Osteocyte (in vitro differentiated cells): ENCODE data around the gene IFNG. TPM values are rescaled to one million over a fixed set of nuclear protein-coding genes. Genes with fewer than 3 reads are reported as not detected.

Experiments
- DNase-seq: peaks from one replicate; pipeline ENCODE4 v3.0.0; 2021; ENCODE audit warnings: mixed read lengths; ENCODE audit not compliant: unreplicated experiment; ENCODE audit errors: extremely low spot score
- H3K27ac Mint-ChIP-seq: one replicate; pipeline ENCODE4 v1.8.0; 2021; ENCODE audit warnings: mild to moderate bottlenecking, mixed read lengths; ENCODE audit not compliant: unreplicated experiment
- H3K27me3 Mint-ChIP-seq: one replicate; pipeline ENCODE4 v1.8.0; 2021; ENCODE audit warnings: mixed read lengths; ENCODE audit not compliant: unreplicated experiment
- H3K36me3 Mint-ChIP-seq: one replicate; pipeline ENCODE4 v1.8.0; 2021; ENCODE audit warnings: mixed read lengths; ENCODE audit not compliant: unreplicated experiment
- H3K4me1 Mint-ChIP-seq: one replicate; pipeline ENCODE4 v1.8.0; 2021; ENCODE audit warnings: mixed read lengths; ENCODE audit not compliant: unreplicated experiment
- H3K4me3 Mint-ChIP-seq: one replicate; pipeline ENCODE4 v1.8.0; 2021; ENCODE audit warnings: mild to moderate bottlenecking, moderate library complexity, mixed read lengths; ENCODE audit not compliant: unreplicated experiment
- H3K9me3 Mint-ChIP-seq: one replicate; pipeline ENCODE4 v1.8.0; 2021; ENCODE audit warnings: mixed read lengths; ENCODE audit not compliant: unreplicated experiment
- CTCF ChIP-seq: fragments of 200-600 bp; sonication (generic); IDR thresholded peaks from 2 replicates; pipeline ENCODE4 v1.5.0; 2021; ENCODE audit warnings: antibody characterized with exemption, mild to moderate bottlenecking, moderate library complexity
- total RNA-seq: library from RNA; stranded (reverse); gene quantifications from 2 replicates; pipeline ENCODE4 v1.2.1, GENCODE V29; 2021

IFNG gene
- total RNA-seq, 1 donor from 2014 or later: not detected

- peaks cover 2% of the 10 kb centered on the region for H3K36me3 Mint-ChIP-seq
These were observed 27.6 kb downstream of the IFNG start for GRCh38 chr12:68131867-68132414.

GRCh38 chr12:68129979-68130378 is 29.6 kb downstream of the IFNG start:
- peaks cover 2% of the 10 kb centered on the region for H3K36me3 Mint-ChIP-seq
- no peak for TF ChIP-seq CTCF
- H3K4me3 Mint-ChIP-seq: no peak overlapping the region
- DNase-seq: no peak
- peaks cover 32% of the 10 kb centered on the region for H3K27me3 Mint-ChIP-seq
- peaks cover 29% of the 10 kb centered on the region for H3K9me3 Mint-ChIP-seq
- H3K27ac Mint-ChIP-seq: no peak overlapping the region
- H3K4me1 Mint-ChIP-seq: no peaks in the 10 kb centered on the region

More at GRCh38 chr12:68131867-68132414, 27.6 kb downstream of the IFNG start:
- Mint-ChIP-seq H3K4me3 (no peak overlapping the region), H3K27ac (no peak overlapping the region), H3K9me3 (peaks cover 29% of the 10 kb centered on the region), H3K27me3 (peaks cover 30% of the 10 kb centered on the region), H3K4me1 (no peaks in the 10 kb centered on the region)
- no peak for DNase-seq
- TF ChIP-seq CTCF: no peak

GRCh38 chr12:68122236-68122920 is 37.2 kb downstream of the IFNG start:
- Mint-ChIP-seq H3K4me3 (no peak overlapping the region), H3K27me3 (peaks cover 34% of the 10 kb centered on the region), H3K4me1 (no peaks in the 10 kb centered on the region), H3K9me3 (no peaks in the 10 kb centered on the region), H3K27ac (no peak overlapping the region), H3K36me3 (no peaks in the 10 kb centered on the region)
- no peak for DNase-seq
- no peak for TF ChIP-seq CTCF

GRCh38 chr12:68121143-68121542 is 38.4 kb downstream of the IFNG start:
- no peak overlapping the region for H3K4me3 Mint-ChIP-seq
- H3K36me3 Mint-ChIP-seq: no peaks in the 10 kb centered on the region
- no peaks in the 10 kb centered on the region for H3K9me3 Mint-ChIP-seq
- H3K27me3 Mint-ChIP-seq: peaks cover 36% of the 10 kb centered on the region
- no peak for TF ChIP-seq CTCF
- H3K4me1 Mint-ChIP-seq: no peaks in the 10 kb centered on the region
- no peak for DNase-seq
- no peak overlapping the region for H3K27ac Mint-ChIP-seq

GRCh38 chr12:68119724-68120211 is 39.8 kb downstream of the IFNG start:
- Mint-ChIP-seq H3K36me3 (no peaks in the 10 kb centered on the region), H3K4me1 (no peaks in the 10 kb centered on the region), H3K27me3 (peaks cover 27% of the 10 kb centered on the region), H3K27ac (no peak overlapping the region), H3K9me3 (no peaks in the 10 kb centered on the region), H3K4me3 (no peak overlapping the region)
- no peak for TF ChIP-seq CTCF
- no peak for DNase-seq
